HepG2 (cell line): ENCODE measurements around the gene ADM5. TPM values are rescaled to one million over a fixed set of nuclear protein-coding genes. Genes with fewer than 3 reads are reported as not detected.

Experiments used
- AGO2 ChIP-seq: fragments of 200-400 bp; formaldehyde crosslinking; optimal IDR thresholded peaks from 2 replicates; pipeline ENCODE3; 2017; ENCODE audit warnings: mild to moderate bottlenecking, low read depth, low read length, moderate library complexity
- MTERF4 ChIP-seq: sonication (generic); formaldehyde crosslinking; IDR thresholded peaks from 2 replicates; pipeline ENCODE4 v1.8.0; 2023; ENCODE audit warnings: mild to moderate bottlenecking, missing genetic modification reagents
- POLR2A ChIP-seq, 2 experiments: IDR thresholded peaks; 2 replicates each; pipeline ENCODE4 v1.6.1; 2011; ENCODE audit warnings: low read depth in 2 of 2, low read length in 2 of 2, mild to moderate bottlenecking in 1 of 2, moderate library complexity in 1 of 2; ENCODE audit not compliant: insufficient read depth in 1 of 2
- POLR2G ChIP-seq: fragments of 200-400 bp; formaldehyde crosslinking; IDR thresholded peaks from 2 replicates; pipeline ENCODE4 v1.6.1; 2018; ENCODE audit warnings: mild to moderate bottlenecking, low read depth, low read length, moderate library complexity
- RBFOX2 ChIP-seq: fragments of 200-400 bp; formaldehyde crosslinking; IDR thresholded peaks from 2 replicates; pipeline ENCODE4 v1.6.1; 2017; ENCODE audit warnings: low read depth, mild to moderate bottlenecking, low read length
- SIN3A ChIP-seq: IDR thresholded peaks from 2 replicates; pipeline ENCODE4 v1.6.1; 2011; ENCODE audit warnings: low read depth, mild to moderate bottlenecking, control low read depth, low read length, borderline replicate concordance
- SRY ChIP-seq: sonication (generic); formaldehyde crosslinking; IDR thresholded peaks from 2 replicates; pipeline ENCODE4 v1.8.0; 2022; ENCODE audit warnings: mild to moderate bottlenecking, missing genetic modification reagents
- TCF7 ChIP-seq: sonication (generic); IDR thresholded peaks from 2 replicates; pipeline ENCODE4 v1.6.1; 2016; ENCODE audit warnings: antibody characterized with exemption, low read depth
- ZBTB33 ChIP-seq: sonication (generic); formaldehyde crosslinking; IDR thresholded peaks from 2 replicates; pipeline ENCODE4 v1.4.0; 2020; ENCODE audit warnings: missing genetic modification reagents
- ZNF577 ChIP-seq: sonication (generic); formaldehyde crosslinking; IDR thresholded peaks from 2 replicates; pipeline ENCODE4 v1.4.0; 2020; ENCODE audit warnings: mild to moderate bottlenecking, low read depth, missing genetic modification reagents, borderline replicate concordance
- polyA plus RNA-seq, 8 experiments: library from polyadenylated mRNA; depleted of rRNA in 3 of 8; stranded (reverse) in 7 of 8; unstranded in 1 of 8; fragments of >200 nt; fragmentation: Illumina TruSeq in 4 of 8; extraction: Trizol in 4 of 8; gene quantifications; 2 replicates each; pipeline versions ENCODE4 v1.2.1 to v1.2.3, GENCODE V29; 2011 to 2016; ENCODE audit warnings: low read depth in 4 of 8, missing spikeins in 1 of 8, mixed read lengths in 1 of 8; ENCODE audit not compliant: insufficient read depth in 1 of 8
- total RNA-seq, 5 experiments: library from RNA; depleted of rRNA; stranded (reverse); fragments of >200 nt; fragmentation: Illumina TruSeq; extraction: Trizol; gene quantifications; 2 replicates each; pipeline ENCODE4 v1.2.3, GENCODE V29; 2016; ENCODE audit warnings: low read depth in 1 of 5

Gene ADM5
- total and polyA plus RNA-seq, 2 of the 13 experiments (the other 11 are each of a cell fraction or from before 2014, with no cell fraction given), result 2.7 to 4.1 TPM

GRCh38 chr19:49689133-49690078 lies at the start of gene ADM5 (continued):
- TF ChIP-seq ZBTB33 (CRISPR knock-in tag) (peak; percentile 75; the same call in 1 of the 2 replicates), AGO2 (peak; percentile 96), TCF7 (no peak), SIN3A (no peak), SRY (CRISPR knock-in tag) (0 out of 2 replicates have a peak, but pooled peaks have one; percentile 39), POLR2G (peak; percentile 60; the same call in 1 of the 2 replicates), POLR2A (IDR thresholded peaks at IDR 0.05; ENCODE audit: insufficient read depth in 1 of 2, low read depth in 2 of 2, low read length in 2 of 2) (peak in 1 of 2 experiments; percentile 33; a peak in 2 of 4 replicates), MTERF4 (CRISPR knock-in tag) (no peak), ZNF577 (CRISPR knock-in tag) (no peak), RBFOX2 (peak; percentile 66)
